NCI-H2227 (cell line): ENCODE results near the gene TCHHL1.
"Not testable (repeated sequence)": the region's sequence is repeated elsewhere in the genome, so short reads cannot be mapped to it uniquely, and the experiment has no call there.

ENCODE experiments used
- DNase-seq: peaks from one replicate; lab custom pipeline; 2025; ENCODE audit not compliant: unreplicated experiment; lab: John Stamatoyannopoulos, UW

TCHHL1 gene

GRCh38 chr1:152096931-152097330 is 8.1 kb upstream of the TCHHL1 start:
- DNase-seq = no peak

DNA sequence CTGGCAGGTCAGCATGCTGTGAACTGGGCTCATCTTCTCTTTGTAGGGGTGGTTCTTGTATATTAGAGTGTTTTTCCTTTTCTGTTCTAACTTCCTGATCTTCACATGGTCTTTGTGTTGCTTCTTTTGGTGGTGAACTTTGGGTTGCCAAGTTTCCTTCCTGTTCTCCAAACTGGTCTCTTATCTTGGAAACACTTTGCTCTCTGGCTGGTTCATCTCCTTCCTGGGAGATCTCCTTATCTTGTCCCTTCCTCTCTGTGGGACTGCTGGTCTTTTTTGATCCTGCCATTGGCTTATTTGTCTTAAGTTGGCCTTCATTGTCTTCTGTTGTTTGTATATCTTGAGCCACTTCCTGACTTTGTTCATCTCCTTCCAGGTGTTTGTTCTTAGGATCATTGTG is 2.1 kb downstream of the TCHHL1 start:
- no peak for DNase-seq

GRCh38 chr1:152084853-152085252 is 4.0 kb downstream of the TCHHL1 start:
- DNase-seq = no peak

GRCh38 chr1:152081026-152081425 is 7.8 kb downstream of the TCHHL1 start:
- DNase-seq = not testable (repeated sequence)

GRCh38 chr1:152080494-152080893 is 8.4 kb downstream of the TCHHL1 start:
- DNase-seq = not testable (repeated sequence)

DNA sequence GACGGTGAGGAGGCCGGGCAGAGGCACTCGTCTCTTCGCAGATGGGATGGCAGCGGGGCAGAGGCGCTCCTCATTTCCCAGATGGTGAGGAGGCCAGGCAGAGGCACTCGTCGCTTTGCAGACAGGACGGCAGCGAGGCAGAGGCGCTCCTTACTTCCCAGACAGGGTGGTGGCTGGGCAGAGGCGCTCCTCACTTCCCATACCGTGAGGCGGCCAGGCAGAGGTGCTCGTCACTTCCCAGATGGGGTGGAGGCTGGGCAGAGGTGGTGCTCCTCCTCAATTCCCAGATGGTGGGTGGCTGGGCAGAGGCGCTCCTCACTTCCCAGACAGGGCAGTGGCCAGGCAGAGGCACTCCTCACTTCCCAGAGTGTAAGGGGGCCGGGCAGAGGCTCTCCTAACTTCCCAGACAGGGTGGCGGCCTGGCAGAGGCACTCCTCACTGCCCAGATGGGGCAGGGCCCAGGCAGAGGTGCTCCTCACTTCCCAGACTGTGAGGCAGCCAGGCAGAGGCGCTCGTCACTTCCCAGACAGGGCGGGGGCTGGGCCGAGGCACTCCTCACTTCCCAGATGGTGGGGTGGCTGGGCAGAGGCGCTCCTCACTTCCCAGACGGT is 9.9 kb downstream of the TCHHL1 start:
- DNase-seq = no peak

- DNase-seq = no peak
These were observed 16.6 kb downstream of the TCHHL1 start for GRCh38 chr1:152072311-152072710.

DNA sequence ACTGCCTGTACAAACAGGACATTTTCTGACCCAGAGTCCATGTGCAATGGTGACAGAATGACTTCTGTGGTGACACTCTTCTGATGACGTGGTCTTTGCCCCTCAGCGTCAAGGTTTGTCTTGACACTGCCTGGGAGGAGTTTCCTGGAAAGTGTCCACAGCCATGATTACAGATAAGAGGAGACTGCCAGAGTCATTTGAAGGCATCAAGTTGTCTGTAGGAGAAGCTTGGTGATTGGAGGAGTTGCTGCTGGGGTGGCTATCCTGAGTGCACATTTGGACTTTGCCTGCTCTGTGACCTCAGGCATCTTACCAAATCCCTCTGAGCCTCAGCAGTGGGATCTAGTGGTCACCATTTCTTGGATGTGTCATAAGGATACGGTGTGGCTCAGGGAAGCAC is 17.7 kb downstream of the TCHHL1 start:
- DNase-seq = no peak

GRCh38 chr1:152067929-152068328 is 20.9 kb downstream of the TCHHL1 start:
- no peak for DNase-seq

DNA sequence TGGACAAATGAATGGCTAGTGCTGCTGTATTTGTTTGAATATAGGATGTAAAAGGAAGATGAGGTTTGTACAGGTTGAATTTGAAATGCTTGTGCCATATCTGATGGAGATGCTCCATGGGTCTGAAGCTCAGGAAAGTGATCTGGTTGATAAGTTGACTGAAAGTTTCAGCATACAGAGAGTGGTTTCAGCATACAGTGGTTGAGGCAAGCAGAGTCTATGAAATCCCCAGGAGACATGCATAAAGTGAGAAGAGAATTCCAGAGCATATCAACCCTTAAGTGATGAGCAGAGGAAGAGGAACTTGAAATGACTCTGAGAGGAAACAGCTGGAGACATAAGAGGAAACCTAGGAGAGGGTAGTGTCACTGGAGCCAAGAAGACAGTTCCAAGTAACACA is 21.7 kb downstream of the TCHHL1 start:
- DNase-seq = no peak

GRCh38 chr1:152061952-152062351 is 26.9 kb downstream of the TCHHL1 start:
- DNase-seq = no peak

DNA sequence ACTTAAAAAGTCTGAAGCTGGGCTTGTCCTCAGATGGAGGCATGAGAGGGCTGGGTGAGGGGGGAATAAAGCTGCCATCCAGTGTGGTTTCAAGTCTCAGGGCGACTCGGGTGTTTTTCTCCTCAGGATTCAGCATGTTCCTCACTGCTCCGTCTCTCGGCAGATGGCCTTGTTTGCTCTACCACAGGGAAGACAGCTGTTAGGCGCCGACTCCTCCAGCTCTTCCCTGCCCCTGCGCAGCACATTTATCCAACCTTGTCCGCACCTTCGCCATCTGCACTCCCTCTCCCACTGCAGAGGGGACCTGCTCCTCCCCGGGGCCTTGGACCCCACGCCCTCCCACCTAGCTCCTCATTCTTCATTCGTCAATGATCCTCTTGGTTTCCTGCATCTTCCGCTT is 35.5 kb downstream of the TCHHL1 start:
- DNase-seq = peak; percentile 4

- DNase-seq = peak; percentile 82
These were observed 36.3 kb downstream of the TCHHL1 start for GRCh38 chr1:152052606-152053005.

DNA sequence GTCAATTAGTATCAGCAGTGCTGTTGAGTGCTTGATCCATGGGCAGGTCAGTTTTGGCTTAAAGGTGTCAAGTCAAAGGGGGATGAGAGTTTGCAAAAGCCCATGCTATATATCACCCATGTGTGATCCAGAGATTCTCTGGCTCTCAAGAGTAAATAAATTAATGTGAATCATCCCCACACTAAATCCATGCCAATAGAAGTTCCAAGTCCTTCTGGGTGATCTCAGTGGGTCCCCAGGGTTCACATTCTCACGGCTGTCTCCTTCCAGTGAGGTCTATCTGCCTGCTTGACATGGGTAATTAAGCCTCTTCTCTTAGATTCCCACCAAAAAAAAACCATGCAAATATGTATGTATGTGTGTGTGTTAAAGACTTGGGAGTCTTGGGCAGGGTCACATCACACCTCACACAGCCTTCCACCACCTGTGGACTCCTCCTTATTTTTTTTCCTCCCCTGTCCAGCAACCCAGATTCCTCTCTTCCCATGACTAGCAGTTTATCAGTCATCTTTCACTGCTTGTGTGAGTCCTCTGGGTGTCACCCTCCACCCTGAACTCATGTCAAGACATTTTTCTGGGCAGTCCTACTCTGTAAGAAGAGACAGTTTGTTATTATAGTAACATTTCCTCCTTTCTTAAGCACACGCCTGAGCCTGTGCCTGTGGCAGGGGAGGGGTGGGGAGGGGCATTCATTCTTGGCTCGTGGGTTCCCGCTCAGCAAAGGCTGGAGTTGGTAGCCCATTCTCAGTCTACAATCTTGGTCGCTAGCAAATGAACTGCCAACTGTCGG is 37.8 kb downstream of the TCHHL1 start:
- DNase-seq = no peak

DNA sequence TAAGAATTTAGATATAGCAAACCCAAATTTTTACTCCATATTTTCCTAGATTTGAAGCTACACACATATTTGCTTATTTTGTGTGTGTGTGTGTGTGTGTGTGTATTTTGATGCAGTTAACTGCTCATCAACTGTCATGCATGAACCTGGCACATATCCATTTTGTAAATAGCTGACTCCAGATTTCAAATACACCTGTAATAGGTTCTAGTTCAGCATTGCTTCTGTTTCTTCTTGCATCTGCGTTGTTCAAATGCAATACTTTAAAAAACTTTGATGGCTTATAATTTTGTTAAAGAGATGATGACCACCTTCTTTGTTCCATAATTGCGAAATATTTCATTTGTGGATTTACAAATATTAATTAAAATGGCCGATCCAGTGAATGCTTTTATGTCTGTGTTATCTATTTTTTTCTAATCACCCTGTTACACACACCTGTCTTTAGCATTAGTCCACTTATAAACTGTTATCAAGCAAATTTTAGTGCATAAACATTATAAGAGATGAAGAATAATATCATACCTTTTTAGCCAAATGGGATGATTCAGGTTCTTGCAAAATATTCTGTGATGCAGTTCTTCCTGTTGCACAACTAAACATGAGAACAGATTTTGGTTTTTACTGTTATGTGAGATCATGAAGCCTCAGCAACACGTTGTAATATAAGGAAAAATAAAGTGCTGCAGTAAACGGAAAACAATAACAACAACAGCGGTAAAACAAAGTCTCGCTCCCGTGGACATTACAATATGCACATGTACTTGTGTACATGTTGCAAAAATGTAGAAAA is 39.4 kb downstream of the TCHHL1 start:
- no peak for DNase-seq

DNA sequence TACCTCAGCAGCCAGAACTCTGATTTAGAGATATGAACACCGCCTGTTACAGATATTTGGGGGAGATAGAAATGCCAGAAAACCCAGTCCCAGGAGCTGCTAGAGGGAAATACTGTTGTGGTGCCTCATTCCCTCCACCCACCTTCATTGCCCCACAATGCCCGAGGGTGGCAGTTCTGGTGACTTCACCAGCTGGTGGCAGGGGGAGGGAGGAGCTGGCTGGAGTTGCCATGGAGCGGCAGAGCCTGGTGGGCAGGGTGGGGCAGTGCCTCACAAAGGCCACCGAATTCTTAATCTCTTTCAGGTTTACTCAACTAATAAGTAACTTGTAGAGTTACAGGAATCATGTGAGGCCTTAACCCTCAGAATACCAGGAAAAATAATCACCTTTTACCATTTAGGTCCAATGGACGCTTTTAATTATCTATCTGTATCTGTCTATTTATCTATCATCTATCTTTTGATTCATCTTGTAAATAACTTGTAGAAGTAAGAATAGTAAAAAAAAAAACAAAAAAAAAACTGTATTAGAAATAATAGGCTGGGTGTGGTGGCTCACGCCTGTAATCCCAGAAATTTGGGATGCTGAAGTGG is 40.4 kb downstream of the TCHHL1 start:
- DNase-seq = no peak

DNA sequence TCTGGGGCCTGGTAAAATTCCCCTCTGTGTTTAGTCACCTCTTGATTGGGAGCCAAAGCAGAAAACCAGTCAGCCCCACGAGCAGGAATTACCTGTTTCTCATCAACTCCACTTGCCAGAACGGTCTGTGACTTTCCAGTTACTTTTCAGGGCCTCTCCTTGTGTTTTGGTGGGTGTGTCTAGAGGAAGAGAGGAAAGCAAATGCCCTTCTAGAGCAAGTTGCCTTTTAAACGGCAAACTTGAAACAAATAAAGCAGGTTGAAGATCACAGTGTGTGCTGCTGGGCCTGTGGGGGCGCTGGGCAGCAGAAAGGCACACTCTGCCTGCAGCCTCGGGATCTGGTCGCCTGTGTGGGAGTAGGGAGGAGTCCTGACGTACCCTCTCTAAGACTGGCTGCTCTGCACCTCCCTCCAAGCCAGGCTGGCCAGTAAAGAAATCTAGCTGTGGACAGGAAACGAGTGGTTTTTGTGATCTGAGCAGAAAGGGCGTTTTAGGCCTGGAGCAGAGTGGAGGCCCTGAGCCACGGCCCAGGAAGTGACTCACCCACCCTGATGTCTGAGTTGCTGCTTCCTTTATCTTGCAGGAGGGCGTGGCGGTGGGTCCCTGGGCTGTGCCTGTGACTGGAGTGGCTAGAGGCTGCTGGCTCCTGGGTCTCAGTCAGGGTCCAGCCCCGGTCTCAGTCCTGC is 41.0 kb downstream of the TCHHL1 start:
- peak; percentile 34 for DNase-seq

DNA sequence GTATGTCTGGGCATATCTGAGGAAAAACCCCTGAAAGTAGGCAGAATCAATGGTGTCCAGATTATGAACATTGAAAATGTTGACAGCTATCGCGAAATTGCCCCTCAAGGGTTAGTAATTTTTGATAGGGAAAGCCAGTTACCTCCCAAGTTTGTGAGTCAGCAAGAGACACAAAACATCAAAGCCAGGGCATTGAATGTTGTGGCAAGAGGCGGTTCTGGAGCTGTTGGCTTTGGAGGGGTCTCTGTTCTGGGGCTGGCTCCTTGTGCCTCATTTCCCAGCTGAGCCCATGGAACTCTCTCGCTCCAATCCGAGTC is 41.5 kb downstream of the TCHHL1 start:
- no peak for DNase-seq

DNA sequence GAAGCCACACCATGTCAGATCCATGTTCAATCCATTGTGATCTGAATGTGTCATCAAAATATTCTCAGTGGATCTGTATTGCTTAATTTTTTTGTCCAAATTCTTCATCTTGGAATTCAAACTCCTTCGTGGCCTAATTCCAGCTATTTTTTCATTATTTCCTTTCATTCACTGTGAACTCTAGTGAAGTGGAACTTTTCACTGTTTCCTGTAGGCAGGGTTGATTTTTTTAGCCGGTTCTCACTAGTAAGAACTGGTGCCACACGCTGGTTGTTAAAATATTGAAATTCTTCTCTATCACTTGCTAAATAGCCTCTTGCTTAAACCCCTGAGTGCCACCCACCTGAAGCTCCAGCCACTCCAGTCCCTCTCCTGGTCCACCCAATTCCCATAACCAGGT is 44.5 kb downstream of the TCHHL1 start:
- no peak for DNase-seq

DNA sequence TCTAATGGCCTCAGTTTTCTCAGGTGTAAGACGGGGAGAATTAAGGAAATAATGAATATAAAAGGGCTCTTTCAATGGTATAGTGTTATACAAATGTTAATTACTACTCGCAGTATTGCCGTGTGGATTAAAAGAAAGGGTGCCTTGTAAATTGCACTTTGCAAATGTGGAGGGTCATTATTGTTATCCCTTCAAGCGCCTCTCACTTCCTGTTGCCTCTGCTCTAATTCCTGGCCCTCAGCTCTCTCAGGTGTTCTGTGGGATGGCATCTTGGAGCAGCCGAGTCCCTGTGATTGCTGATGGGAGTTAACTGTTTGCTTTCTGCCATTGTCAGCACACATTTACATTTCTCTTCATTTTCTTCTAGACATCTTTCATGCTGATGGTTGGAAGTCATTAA is 45.0 kb downstream of the TCHHL1 start:
- no peak for DNase-seq

- no peak for DNase-seq
These were observed 46.8 kb downstream of the TCHHL1 start for GRCh38 chr1:152042030-152042429.
